Heart left ventricle (tissue), 16 donors: ENCODE measurements around the gene RUFY3. TPM values are rescaled to one million over a fixed set of nuclear protein-coding genes. Genes with fewer than 3 reads are reported as not detected.

ENCODE experiments used
- ATAC-seq, 4 donors: fragments of 200-7000 bp; cut with Tn5 transposase; one replicate each; pipeline ENCODE4 v1.9.1; 2020 to 2022; ENCODE audit warnings: moderate library complexity in 4 of 4, mild to moderate bottlenecking in 3 of 4, moderate number of reproducible peaks in 1 of 4
- DNase-seq, 5 donors: peaks; one replicate each; pipeline ENCODE4 v3.0.0-alpha.2; 2020
- H3K27ac ChIP-seq, 12 donors: fragments of 200-600 bp; sonication (generic) in 4 of 12; one replicate each; pipeline versions ENCODE4 v1.5.0 to v1.8.0; 2016 to 2022; ENCODE audit warnings: mild to moderate bottlenecking in 2 of 12
- H3K27me3 ChIP-seq, 9 donors: fragments of 200-600 bp; sonication (generic) in 2 of 9; one replicate each; pipeline versions ENCODE4 v1.5.1 to v1.8.0; 2016 to 2022; ENCODE audit warnings: mild to moderate bottlenecking in 3 of 9
- H3K36me3 ChIP-seq, 9 donors: fragments of 200-600 bp; sonication (generic) in 2 of 9; one replicate each; pipeline versions ENCODE4 v1.5.0 to v1.8.0; 2018 to 2022; ENCODE audit warnings: mild to moderate bottlenecking in 2 of 9
- H3K4me1 ChIP-seq, 12 donors: fragments of 200-600 bp; sonication (generic) in 4 of 12; one replicate each; pipeline versions ENCODE4 v1.5.0 to v1.8.0; 2016 to 2022; ENCODE audit warnings: mild to moderate bottlenecking in 3 of 12
- H3K4me3 ChIP-seq, 12 donors: fragments of 200-600 bp; sonication (generic) in 4 of 12; one replicate each; pipeline versions ENCODE4 v1.5.0 to v1.8.0; 2017 to 2022; ENCODE audit warnings: mild to moderate bottlenecking in 9 of 12, moderate library complexity in 4 of 12
- H3K9me3 ChIP-seq, 12 donors: fragments of 200-600 bp; sonication (generic) in 4 of 12; one replicate each; pipeline versions ENCODE4 v1.5.0 to v1.8.0; 2016 to 2022; ENCODE audit warnings: mild to moderate bottlenecking in 1 of 12
- CTCF ChIP-seq, 12 donors: fragments of 200-600 bp; sonication (generic) in 4 of 12; IDR thresholded peaks; one replicate each; pipeline versions ENCODE4 v1.5.0 to v1.8.0; 2018 to 2022; ENCODE audit warnings: antibody characterized with exemption in 12 of 12, mild to moderate bottlenecking in 5 of 12
- POLR2A ChIP-seq, 2 donors: fragments of 450-650 bp; IDR thresholded peaks; one replicate each; pipeline ENCODE4 v1.6.1; 2017; ENCODE audit warnings: antibody characterized with exemption in 2 of 2, mild to moderate bottlenecking in 2 of 2, moderate library complexity in 2 of 2
- WGBS, 4 donors: extraction: QIAGEN DNeasy Blood & Tissue Kit in 2 of 4; methylation state at CpG; one replicate each; pipeline versions ENCODE4 v1.1.5 to v1.1.7; 2013 to 2018; 5-methylcytosine and 5-hydroxymethylcytosine counted together
- intact Hi-C, 10 donors: fragments of 100-400 bp; cut with DNase I; formaldehyde crosslinking; loops; one replicate each; pipeline versions ENCODE4 v1.11.1 to v1.14.2; 2022
- polyA plus RNA-seq, 2 donors: library from polyadenylated mRNA; stranded (reverse); fragments of 200-250 nt; gene quantifications; one replicate each; pipeline ENCODE4 v1.2.3, GENCODE V29; 2013
- total RNA-seq, 9 donors: library from RNA; depleted of rRNA in 2 of 9; stranded (reverse); fragments of >200 nt in 2 of 9; fragmentation: NEBNext Ultra II Directional in 3 of 9; extraction: Animal tissue kit (Norgen Biotek cat#: 25700) in 3 of 9; gene quantifications; one replicate each; pipeline versions ENCODE4 v1.1.0 to v1.2.4, GENCODE V29; 2016 to 2023
- donor health status: ischemic (EF 13 %, LVEDD 7.1; RV severe dilation, severe dysfunction).
- donor health status: healthy with polysubstance abuse.
- donor health status: DM: no; HTN: yes; CAD: no.
- donor health status: DM: no; HTN: no; CAD: no.
- donor health status: ischemic (EF 25% LVEDD 6.9; RV normal size, moderate dysfunction).
- donor health status: ischemic (EF 25% LVEDD 5.7; RV mildly dilated, moderate dysfunction).
- donor health status: healthy.
- donor health status: DM: yes; HTN: yes; CAD: no.
- donor health status: ischemic (EF 35%, LVEDD 5.7; RV mildly dilated, moderate dysfunction).
- donor health status: nonischemic (EF 11% LVEDD 7.7; RV severe dilation, severe dysfunction).
- donor health status: DM: yes; HTN: yes; CAD: no.
- donor health status: PGD.
- donor health status: ischemic (EF 29% LVEDD 5.4; RV normal size, mild dysfunction).
- donor health status: nonischemic (EF 23%, LVEDD 6.1; RV moderate dilation, normal function).

Gene RUFY3
- total and polyA plus RNA-seq, 11 donors = 12.8 to 33.0 (median 18.7) TPM

GRCh38 chr4:70842761-70843435, 121.1 kb downstream of the RUFY3 start:
- Histone ChIP-seq H3K4me3 (no peak overlapping the region), H3K4me1 (peaks cover 0 to 7% (median 2%) of the 10 kb centered on the region in 12 donors), H3K36me3 (no peaks in the 10 kb centered on the region), H3K9me3 (no peaks in the 10 kb centered on the region), H3K27me3 (no peaks in the 10 kb centered on the region), H3K27ac (no peak overlapping the region)
- no peak for ATAC-seq
- intact Hi-C loops = loop anchor here in 5 of 10 donors (5.0 to 10.0 kb wide), 6 partner anchors 52 to 152 kb away; partner anchors contain the start of genes DCK (in 2 of the 5) and MOB1B (in 1 of the 5)
- WGBS, 4 donors = 91 to 95% (median 93%) methylated on average over 6 of the region's 6 CpGs
- no peak for DNase-seq
- no peak for TF ChIP-seq POLR2A (IDR thresholded peaks at IDR 0.05)
- no peak for TF ChIP-seq CTCF (IDR thresholded peaks at IDR 0.05)

GRCh38 chr4:70844180-70844579, 122.4 kb downstream of the RUFY3 start:
- WGBS, 4 donors = 83 to 92% (median 86%) methylated on average over 9 of the region's 9 CpGs
- Histone ChIP-seq H3K36me3 (no peaks in the 10 kb centered on the region), H3K4me3 (no peak overlapping the region), H3K9me3 (no peaks in the 10 kb centered on the region), H3K27me3 (no peaks in the 10 kb centered on the region), H3K27ac (no peak overlapping the region), H3K4me1 (no peaks in the 10 kb centered on the region)
- peak in 1 of 5 donors; percentile 36 for DNase-seq
- ATAC-seq = no peak
- TF ChIP-seq POLR2A (IDR thresholded peaks at IDR 0.05) = no peak
- no peak for TF ChIP-seq CTCF (IDR thresholded peaks at IDR 0.05)
- intact Hi-C loops = loop anchor here in 5 of 10 donors (5.0 to 10.0 kb wide), 6 partner anchors 51 to 151 kb away; partner anchors contain the start of genes DCK (in 2 of the 5) and MOB1B (in 1 of the 5)

- 87 to 92% (median 90%) methylated on average over 5 of the region's 5 CpGs for WGBS, 4 donors
- TF ChIP-seq CTCF (IDR thresholded peaks at IDR 0.05) (no peak), POLR2A (IDR thresholded peaks at IDR 0.05) (no peak)
- DNase-seq = no peak
- no peak for ATAC-seq
- Histone ChIP-seq H3K27ac (no peak overlapping the region), H3K4me1 (no peaks in the 10 kb centered on the region), H3K36me3 (no peaks in the 10 kb centered on the region), H3K9me3 (no peaks in the 10 kb centered on the region), H3K4me3 (no peak overlapping the region), H3K27me3 (no peaks in the 10 kb centered on the region)
- intact Hi-C loops = loop anchor here in 3 of 10 donors (5.0 to 10.0 kb wide), 3 partner anchors 38 to 146 kb away; partner anchors contain the start of gene DCK (in 1 of the 3)
Measured at GRCh38 chr4:70849291-70849690, 127.5 kb downstream of the RUFY3 start.

DNA sequence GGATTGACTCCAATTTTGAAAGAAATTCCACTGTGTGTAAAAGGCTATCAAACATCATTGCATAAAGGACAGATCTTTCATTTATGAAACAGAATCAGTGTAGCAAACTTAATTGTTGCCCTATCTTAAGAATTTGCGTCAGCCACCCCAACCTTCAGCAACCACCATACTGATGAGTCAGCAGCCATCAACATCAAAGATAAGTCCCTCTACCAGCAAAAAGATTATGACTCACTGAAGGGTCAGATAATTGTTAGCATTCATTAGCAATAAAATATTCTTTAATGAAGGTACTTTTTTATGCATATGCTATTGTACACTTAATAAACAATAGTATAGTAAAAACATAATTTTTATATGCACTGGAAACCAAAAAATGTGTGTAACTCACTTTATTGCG, 133.7 kb downstream of the RUFY3 start:
- no peak overlapping the region for H3K4me3 ChIP-seq
- intact Hi-C loops = no loop called here
- TF ChIP-seq POLR2A (IDR thresholded peaks at IDR 0.05) (no peak), CTCF (IDR thresholded peaks at IDR 0.05) (no peak)
- no peaks in the 10 kb centered on the region for H3K9me3 ChIP-seq
- DNase-seq = no peak
- 95 to 98% (median 97%) methylated on average over 2 of the region's 2 CpGs for WGBS, 4 donors
- H3K27me3 ChIP-seq = no peaks in the 10 kb centered on the region
- ATAC-seq = no peak
- no peaks in the 10 kb centered on the region for H3K36me3 ChIP-seq
- no peaks in the 10 kb centered on the region for H3K4me1 ChIP-seq
- no peak overlapping the region for H3K27ac ChIP-seq

Other genes starting within 250 kb of the RUFY3 start
- not detected for gene MUC7, start 249.8 kb upstream of the RUFY3 start, total RNA-seq
- gene MUC7, start 249.8 kb upstream of the RUFY3 start, polyA plus RNA-seq = not detected
- gene AMTN, start 203.4 kb upstream of the RUFY3 start, total RNA-seq = not detected
- gene AMTN, start 203.4 kb upstream of the RUFY3 start, polyA plus RNA-seq = not detected
- not detected for gene AMBN, start 129.7 kb upstream of the RUFY3 start, total RNA-seq
- gene AMBN, start 129.7 kb upstream of the RUFY3 start, polyA plus RNA-seq = not detected
- gene ENAM, start 93.2 kb upstream of the RUFY3 start, total RNA-seq = 10 to 100 TPM in 2 of 9 donors, 1 to 10 TPM in 7; 3.7 to 16.0 (median 9.4) TPM
- gene ENAM, start 93.2 kb upstream of the RUFY3 start, polyA plus RNA-seq = 1 to 10 TPM in 1 of 2 donors, under 1 TPM in 1; 0.98 to 1.3 TPM
- 10 to 100 TPM in 1 of 9 donors, 1 to 10 TPM in 4, under 1 TPM in 2, not detected in 2; 0.19 to 40.0 (median 5.0) TPM for gene JCHAIN, start 55.5 kb upstream of the RUFY3 start, total RNA-seq
- gene JCHAIN, start 55.5 kb upstream of the RUFY3 start, polyA plus RNA-seq = under 1 TPM; 0.76 to 0.85 TPM
- 10 to 100 TPM in 8 of 9 donors, 1 to 10 TPM in 1; 7.3 to 22.4 (median 17.4) TPM for gene UTP3, start 33.4 kb upstream of the RUFY3 start, total RNA-seq
- gene UTP3, start 33.4 kb upstream of the RUFY3 start, polyA plus RNA-seq = 10 to 100 TPM; 10.7 to 28.9 TPM
- gene GRSF1, start 117.9 kb downstream of the RUFY3 start, total RNA-seq = 100 to 1,000 TPM in 1 of 9 donors, 10 to 100 TPM in 8; 70.7 to 114 (median 89.2) TPM
- 10 to 100 TPM; 37.6 to 85.2 TPM for gene GRSF1, start 117.9 kb downstream of the RUFY3 start, polyA plus RNA-seq
- 10 to 100 TPM; 11.1 to 22.9 (median 18.6) TPM for gene MOB1B, start 180.4 kb downstream of the RUFY3 start, total RNA-seq
- 1 to 10 TPM; 4.8 to 7.2 TPM for gene MOB1B, start 180.4 kb downstream of the RUFY3 start, polyA plus RNA-seq